HG03378 (cell line): Measurements from ENCODE around the gene USH2A.

ENCODE experiments used
- ATAC-seq: cut with Tn5 transposase; IDR thresholded peaks from one replicate; pipeline ENCODE4 v1.9.1; 2021; ENCODE audit warnings: mild to moderate bottlenecking, moderate library complexity; ENCODE audit not compliant: unreplicated experiment

Gene USH2A

GRCh38 chr1:215617979-215618378 lies 805.3 kb downstream of the USH2A start:
- peak; percentile 82 for ATAC-seq

- no peak for ATAC-seq
Measured at GRCh38 chr1:215612391-215612790, 810.9 kb downstream of the USH2A start.

DNA sequence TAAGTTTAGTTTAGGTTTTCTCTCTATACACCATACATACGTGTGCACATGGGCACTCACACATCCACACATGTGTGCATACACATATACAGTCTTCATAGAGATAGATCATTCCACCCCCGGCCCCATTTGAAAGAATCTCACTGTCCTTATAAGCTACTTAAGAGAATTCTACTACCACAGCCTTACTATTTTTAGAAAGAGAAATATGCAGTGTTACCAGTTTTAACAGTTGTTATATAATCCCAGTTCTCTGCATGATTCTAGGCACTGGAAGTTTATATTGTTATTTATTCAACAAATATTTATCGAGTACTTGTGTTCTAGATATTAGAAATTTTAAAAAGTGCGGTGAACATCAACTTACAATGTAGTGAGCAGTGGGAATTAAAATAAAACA lies 814.6 kb downstream of the USH2A start:
- no peak for ATAC-seq

DNA sequence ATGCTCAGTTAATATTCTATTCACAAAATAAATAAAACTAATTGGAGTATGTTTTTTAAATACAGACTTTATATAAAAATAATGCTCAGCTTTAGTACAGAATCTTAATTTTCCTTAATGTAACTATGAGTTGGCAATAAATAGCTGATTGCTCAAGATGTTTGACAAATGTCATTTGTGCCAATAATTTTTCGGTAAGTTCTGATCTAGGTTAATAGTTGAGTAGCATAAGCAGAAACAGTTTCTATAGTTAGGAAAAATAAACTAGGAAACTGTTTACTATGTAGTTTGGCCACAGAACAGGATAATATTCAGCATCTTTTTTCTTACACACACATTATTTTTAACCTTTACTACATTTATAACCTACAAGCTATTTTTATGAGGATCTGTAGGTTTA lies 815.8 kb downstream of the USH2A start:
- ATAC-seq, result no peak

DNA sequence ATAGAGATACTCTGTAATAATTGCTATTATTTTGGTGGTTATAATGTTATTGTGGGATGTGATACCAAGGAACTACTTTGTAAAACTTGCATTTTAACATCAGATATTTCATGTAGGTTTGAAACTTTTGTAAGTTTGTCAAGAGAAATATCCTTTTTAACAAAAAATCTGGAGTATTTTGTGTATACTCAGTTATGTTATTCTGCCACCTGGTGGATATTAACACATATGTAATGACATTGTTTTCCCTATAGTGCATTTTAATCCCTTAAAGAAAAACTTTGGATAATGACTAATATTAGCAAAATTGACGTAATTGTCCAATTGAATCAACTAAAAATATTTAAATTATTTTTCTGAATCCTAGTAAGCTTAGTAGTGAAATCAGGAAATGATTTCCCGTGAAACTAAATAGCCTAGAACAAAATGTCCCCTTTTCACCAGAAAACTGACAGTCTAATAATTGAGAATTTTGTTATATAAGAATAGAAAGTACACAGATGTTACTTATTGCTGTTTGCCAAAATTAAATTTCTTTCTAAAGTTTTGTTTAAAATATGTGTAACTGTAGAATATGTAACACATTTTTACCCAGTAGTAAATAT lies 816.6 kb downstream of the USH2A start:
- ATAC-seq, result peak; percentile 58

DNA sequence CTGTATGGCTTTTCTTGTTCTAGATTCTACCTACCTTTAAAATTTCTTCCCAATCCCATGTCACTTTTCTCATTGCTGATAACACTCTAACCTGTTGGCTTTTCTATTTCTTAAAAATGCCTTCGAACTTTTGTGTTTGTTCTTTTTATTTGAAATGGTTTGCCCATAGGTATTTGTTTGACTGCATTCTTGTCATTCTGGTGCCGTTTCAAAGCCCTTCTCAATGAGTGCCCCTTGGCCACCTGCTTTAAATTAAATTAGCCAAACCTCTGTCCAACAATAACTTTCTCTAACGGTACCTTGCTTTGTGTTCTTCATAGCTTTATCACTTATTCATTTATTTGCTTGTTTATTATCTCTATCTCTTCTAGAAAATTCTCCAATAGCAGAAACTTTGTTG lies 817.2 kb downstream of the USH2A start:
- ATAC-seq, result no peak

DNA sequence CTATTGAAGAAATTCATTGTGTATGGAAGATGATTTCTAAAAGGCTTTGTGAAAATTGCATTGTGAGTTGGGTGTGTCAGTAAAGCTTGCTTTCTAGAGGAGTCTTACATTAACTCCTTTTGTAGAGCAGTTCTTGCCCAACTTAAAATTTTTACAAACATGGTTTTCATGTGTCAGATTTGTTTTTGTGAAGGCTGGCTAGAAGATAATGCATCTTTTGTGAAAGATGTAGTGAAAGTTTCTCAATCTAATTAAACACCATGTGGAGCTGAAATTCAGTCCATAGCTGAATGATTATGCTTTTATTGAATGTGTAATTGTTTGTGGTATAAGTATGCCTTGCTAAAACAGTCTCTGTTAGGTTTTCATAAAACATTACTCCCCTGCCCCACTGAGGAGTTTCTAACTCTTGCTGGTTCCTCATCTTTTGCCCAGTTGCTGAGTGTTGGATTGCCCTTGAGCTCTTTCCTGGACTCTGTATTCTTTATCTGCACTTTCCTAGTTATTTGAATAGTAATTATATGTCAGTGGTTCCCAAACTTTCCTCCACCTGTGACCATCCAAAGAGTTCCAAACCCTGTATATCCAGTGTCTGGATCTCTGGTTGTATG lies 818.1 kb downstream of the USH2A start:
- no peak for ATAC-seq

- ATAC-seq, result no peak
Measured at GRCh38 chr1:215603319-215603718, 819.9 kb downstream of the USH2A start.

DNA sequence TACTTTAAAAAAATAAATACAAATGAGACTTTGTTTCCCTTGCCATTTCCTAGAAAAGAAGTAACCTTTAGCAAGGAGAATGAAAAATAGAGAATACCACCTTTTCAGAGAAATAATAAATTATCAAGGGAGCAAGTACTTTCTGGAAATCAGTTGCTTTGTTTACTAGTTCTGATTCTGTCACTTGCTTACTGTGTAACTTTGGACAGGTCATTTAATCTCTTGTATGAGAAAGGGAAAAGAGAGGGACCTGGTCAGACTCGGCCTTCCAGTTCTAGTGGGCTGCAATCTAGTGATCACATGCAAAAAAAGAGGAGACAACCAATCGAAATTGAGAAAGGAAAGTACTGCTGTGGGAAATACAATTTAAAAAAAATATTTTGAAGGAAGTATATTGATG lies 822.0 kb downstream of the USH2A start:
- ATAC-seq, result no peak

DNA sequence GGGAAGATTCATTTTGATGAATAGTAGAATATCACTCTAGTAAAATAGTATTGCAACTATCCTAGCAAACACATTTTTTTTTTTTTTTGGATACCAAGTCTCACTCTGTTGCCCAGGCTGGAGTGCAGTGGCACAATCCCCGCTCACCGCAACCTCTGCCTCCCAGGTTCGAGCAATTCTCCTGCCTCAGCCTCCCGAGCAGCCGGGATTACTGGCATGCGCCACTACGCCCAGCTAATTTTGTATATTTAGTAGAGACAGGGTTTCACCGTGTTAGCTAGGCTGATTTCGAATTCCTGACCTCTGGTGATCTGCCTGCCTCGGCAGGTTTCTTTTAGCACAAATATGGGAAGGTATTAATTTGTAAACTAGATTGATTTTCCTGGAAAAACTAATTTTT lies 822.4 kb downstream of the USH2A start:
- ATAC-seq, result no peak

DNA sequence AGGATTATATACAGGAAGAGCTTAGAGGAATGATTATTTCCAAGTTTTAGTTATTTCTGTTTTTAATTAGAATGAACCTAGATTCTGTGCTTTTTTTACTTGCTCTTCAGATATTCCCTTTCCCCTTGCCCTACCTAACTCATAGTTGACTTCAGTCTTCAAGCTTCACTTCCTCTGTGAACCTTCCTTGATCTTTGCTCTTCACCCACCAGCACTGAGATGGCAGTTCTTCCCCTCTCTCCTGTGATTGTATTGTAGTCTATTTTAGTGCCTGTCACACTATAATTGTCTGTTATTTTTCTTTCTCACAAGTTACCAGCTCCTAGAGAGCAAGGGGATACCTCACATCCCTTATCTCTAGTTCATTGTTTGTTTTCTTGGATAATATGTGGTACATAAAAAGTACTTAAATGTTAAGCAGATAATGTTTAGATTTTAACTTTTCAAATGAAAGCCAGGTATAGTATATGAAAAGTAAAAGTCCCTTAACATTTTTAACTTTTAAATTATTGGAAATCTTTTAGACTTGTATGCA lies 822.9 kb downstream of the USH2A start:
- ATAC-seq, result peak; percentile 45

DNA sequence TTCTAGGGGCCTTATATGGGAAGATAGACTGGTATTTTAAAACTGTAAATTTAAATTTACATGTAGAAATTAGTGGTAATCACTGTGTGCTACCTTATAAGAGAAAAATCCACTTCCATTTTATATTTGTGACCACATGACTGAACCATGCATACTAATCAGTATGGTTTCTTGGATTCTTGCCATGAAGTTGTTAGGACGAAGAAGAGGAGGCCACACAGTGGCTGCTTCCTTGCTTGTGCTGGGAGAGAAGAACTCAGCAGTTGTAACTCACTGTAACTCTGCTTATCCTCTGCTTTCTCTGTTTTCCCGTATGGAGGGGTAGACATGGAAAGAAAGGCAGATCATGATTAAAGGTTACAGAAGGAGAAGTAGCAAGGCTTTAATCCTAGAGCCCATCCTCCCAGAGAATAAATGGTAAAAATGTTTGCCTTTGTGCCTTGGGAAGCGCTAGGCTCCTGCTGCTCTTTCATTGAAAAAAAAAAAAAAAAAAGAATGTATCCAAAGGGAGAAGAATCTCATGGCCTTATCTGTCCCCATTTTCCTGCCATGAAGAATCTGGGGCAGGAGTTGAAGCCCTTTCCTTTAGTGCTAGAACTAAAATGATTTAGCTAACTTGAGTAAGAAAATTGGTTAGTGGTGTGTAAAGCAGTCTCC lies 823.7 kb downstream of the USH2A start:
- no peak for ATAC-seq

- ATAC-seq, result no peak
Measured at GRCh38 chr1:215597961-215598360, 825.3 kb downstream of the USH2A start.

GRCh38 chr1:215595231-215595630 lies 828.0 kb downstream of the USH2A start:
- no peak for ATAC-seq

DNA sequence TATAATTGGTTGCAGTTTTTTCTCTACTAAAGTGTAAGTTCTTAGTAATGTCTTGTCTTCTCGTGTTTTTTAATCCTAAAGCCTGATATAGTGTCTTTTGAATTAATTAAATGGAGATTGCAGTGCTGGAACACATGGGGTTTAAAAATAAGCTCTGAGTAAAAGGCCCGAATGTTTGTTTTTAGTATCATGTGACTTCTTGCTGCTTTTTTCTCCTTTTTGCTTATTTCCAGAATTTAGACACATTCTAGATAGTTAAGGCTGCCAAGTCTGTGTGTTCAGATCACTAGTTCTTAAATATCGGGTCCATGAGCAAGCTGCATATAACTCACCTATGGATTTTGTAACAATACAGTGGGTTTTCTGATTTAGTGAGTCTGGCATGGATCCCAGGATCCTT lies 828.6 kb downstream of the USH2A start:
- ATAC-seq, result no peak

DNA sequence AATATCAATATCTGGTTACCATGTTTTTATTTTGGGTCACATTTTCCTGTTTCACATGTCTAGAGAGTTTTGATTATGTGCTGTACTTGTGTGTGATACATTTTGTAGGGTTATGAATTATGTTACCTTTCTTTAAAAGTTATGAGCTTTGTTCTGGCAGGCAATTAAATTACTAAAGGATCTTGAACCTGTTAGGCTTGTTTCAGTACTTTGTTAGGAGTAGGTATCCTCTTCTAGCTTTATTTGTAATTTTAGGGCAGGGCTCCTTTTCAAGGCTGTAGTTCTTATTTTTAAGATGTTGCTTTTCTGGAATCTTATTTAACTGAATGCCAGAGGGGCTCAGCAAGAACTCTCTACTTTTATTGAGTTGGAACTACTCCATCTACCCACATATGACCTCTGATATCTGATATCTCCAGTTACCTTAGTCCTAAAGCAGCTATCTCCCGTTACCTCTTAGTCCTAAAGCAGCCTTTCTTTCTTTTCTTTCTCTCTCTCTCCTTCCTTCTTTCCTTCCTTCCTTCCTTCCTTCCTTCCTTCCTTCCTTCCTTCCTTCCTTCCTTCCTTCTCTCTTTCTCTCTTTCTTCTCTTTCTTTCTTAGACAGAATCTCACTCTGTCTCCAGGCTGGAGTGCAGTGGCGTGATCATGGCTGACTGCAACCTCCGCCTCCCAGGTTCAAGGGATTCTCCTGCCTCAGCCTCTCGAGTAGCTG lies 832.3 kb downstream of the USH2A start:
- no peak for ATAC-seq

DNA sequence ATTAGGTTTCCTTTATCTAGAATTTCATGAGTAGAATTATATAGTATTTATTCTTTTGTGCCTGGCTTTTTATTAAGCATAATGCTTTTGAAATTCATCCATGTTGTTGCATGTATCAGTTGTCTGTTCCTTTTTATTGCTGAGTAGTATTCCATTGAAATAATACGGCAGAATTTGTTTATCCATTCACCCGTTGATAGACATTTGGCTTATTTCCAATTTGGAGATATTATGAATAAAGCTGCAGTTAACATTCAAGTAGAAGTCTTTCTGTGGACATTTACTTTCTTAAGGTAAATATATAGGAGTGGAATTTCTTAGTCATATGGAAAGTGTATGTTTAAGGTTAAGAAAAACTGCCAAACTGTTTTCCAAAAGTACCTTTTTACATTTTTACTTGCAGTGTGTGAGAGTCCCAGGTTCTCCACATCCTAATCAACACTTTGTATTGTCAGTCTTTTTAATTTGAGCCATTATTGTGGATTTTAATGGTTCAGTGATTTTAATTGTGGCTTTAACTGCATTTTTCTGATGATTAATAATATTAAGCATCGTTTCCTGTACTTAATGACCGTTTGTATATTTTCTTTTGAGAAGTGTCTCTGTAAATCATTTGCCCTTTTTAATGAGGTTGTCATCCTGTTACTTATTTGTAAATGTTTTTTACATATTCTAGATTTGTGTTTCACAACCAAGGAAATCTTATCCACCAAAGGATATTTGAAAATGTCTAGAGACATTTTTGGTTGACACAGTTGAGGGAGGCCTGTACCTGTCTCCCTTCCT lies 833.4 kb downstream of the USH2A start:
- ATAC-seq, result no peak

DNA sequence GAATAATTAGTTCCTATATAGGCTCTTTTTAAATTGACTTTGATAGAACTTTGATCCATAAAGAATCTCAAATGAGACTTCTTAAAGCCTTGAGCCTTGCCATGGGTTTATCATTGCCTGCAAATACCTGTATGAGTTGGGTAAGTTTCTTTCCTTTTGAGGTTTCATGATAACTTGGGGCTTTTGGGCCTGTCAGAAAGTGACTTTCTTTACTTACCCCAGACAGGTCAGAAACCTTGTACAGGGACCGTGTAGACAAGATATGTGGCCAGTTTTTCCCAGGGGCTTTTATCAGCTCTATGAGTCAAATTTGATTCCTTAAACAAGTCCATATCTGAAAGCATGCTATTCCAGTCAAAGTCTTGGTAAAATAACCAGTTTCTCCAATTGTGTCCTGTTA lies 838.9 kb downstream of the USH2A start:
- no peak for ATAC-seq

DNA sequence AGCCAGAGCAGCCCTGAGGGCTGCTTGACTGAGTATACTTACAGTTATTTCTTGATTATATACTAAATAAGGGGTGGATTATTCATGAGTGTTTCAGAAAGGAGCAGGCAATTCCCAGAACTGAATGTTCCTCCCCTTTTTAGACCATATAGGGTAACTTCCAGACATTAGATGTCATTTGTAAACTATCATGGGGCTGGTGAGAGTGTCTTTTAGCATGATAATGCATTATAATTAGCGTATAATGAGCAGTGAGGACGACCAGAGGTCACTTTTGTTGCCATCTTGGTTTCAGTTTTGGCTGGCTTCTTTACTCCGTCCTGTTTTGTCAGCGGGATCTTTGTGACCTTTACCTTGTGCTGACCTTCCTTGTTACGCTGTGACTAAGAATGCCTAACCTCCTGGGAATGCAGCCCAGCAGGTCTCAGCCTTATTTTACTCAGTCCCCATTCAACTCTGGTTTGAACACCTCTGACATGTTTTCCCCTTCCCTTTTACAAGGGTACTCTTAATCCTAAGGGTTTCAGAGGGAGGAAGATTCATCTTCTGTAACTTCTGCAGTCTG lies 840.0 kb downstream of the USH2A start:
- ATAC-seq, result no peak

DNA sequence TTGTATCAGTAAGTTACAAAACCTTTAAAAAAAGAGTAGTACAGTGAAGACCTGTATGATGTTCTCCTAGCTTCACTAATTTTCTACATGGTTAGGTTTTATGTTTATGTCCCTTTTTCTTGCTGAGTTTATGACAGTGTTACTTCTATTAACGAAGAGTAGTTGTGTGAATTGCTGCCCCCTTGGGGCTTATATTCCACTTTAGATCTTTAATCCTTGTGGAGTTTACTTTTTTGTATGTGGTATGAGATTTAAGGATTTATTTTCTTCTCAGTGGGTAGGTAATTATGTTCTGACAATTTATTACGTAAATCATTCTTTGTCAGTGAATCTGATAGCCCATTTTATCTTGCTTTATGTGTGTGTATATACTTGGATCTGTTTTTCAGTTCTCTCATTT lies 841.4 kb downstream of the USH2A start:
- ATAC-seq, result no peak
